GM12872 (cell line): ENCODE results near the gene KICS2.

ENCODE experiments used
- TF ChIP-seq, protein P1 (sequence below): IDR thresholded peaks from 3 replicates; pipeline ENCODE4 v1.5.1; 2011; ENCODE audit warnings: low read depth, mild to moderate bottlenecking, low read length, moderate library complexity; ENCODE audit not compliant: insufficient read depth

Gene KICS2

GRCh38 chr12:64222009-64222765 lies at the start of gene KICS2:
TSS of gene KICS2 (minus strand) at chr12:64222296. CDS start at chr12:64222237, 59 bp downstream.
- TF ChIP-seq, protein P1, sequence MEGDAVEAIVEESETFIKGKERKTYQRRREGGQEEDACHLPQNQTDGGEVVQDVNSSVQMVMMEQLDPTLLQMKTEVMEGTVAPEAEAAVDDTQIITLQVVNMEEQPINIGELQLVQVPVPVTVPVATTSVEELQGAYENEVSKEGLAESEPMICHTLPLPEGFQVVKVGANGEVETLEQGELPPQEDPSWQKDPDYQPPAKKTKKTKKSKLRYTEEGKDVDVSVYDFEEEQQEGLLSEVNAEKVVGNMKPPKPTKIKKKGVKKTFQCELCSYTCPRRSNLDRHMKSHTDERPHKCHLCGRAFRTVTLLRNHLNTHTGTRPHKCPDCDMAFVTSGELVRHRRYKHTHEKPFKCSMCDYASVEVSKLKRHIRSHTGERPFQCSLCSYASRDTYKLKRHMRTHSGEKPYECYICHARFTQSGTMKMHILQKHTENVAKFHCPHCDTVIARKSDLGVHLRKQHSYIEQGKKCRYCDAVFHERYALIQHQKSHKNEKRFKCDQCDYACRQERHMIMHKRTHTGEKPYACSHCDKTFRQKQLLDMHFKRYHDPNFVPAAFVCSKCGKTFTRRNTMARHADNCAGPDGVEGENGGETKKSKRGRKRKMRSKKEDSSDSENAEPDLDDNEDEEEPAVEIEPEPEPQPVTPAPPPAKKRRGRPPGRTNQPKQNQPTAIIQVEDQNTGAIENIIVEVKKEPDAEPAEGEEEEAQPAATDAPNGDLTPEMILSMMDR, result no peak

DNA sequence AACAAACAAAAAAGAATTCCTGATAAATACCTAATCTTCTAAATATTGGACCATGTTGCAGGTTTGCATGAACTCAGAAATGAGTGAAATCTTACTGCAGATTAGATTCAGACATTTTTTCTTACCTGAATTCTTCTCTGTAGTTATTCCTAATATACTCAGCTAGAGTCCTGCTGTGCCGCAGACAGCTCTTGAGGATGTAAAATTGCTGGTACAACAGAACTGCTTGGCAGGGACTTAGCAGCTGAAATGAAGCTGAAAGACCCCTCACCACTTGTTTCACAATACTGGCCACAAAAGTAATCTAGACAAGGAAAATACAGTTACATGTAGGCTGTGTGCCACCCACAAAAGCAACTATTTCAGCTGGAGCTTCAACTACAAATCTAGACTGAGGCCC lies 48.3 kb upstream of the KICS2 start:
- TF ChIP-seq, protein P1, result no peak

DNA sequence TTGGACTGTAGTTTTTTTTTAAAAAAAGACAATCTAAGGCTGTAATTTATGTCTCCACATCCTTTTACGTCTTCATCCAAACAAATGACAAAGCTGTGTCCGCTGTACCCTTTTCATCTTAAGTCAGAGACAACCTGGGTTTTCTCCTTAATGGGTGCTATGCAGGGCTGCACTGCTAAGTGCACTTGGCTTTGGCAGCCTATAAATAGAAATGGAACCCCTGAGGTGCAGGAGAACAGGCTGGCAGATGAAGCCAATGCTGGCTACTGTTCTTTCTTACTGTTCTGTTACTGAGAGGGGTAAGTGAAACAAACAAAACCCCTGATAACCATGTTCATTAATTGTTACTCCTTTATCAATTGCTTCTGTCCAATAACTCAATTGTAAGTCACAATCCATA lies 47.1 kb upstream of the KICS2 start:
- TF ChIP-seq, protein P1, result no peak

- TF ChIP-seq, protein P1, result no peak
These were observed 46.3 kb upstream of the KICS2 start for GRCh38 chr12:64268409-64268808.

DNA sequence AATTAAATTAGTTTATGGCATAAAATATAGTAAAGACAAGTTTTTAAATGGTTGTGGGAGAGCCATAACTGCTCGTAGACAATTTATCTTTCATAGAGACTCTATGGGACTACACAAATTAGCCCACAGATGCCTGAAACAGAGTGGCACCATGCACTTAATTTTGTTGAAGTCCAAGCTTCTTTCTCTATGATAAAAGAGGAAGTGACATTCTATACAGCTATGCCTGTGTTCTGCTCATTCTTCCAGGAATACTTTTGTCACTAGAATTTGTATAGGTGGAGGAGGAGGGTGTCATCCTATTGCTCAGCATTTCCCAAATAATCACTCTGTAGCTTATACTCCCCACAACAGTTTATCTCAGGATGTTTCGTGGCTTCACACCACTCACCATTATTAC lies 43.7 kb upstream of the KICS2 start:
- TF ChIP-seq, protein P1, result no peak

DNA sequence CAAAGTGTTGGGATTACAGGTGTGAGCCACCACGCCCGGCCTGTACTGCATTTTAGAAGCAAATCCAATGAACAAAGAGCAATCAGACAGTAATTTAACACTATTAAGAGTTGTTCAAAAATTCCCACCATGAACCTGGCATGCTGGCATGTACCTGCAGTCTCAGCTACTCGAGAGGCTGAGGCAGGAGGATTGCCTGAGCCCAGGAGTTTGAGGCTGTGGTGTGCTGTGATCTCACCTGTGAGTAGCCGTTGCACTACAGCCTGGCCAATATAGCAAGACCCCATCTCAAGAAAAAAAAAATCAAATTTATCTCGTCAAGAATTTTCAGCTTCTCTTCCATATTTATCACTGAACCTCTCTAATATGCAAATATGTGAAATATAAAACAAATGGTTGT lies 39.7 kb upstream of the KICS2 start:
- TF ChIP-seq, protein P1, result no peak

GRCh38 chr12:64258576-64258975 lies 36.5 kb upstream of the KICS2 start:
- TF ChIP-seq, protein P1, result no peak
